ENCODE measurements around the gene EFS. TPM values are rescaled to one million over a fixed set of nuclear protein-coding genes. Genes with fewer than 3 reads are reported as not detected.

EFS gene
- total and polyA plus RNA-seq, 10 of the 15 experiments (the other 5 are each of a cell fraction or from before 2014, with no cell fraction given), result 0.08 TPM; not detected in 9

GRCh38 chr14:23375527-23376251 lies 10.7 kb upstream of the EFS start:
- CTCF ChIA-PET, result interaction anchor here (2.4 to 5.7 kb wide), 2 partner anchors 110 to 255 kb away, joined by 6 to 52 read pairs; no protein-coding TSS in a partner anchor
- Histone ChIP-seq H3K9ac (ENCODE audit: control insufficient read depth, insufficient read depth, low read length) (no peak overlapping the region), H2AFZ (ENCODE audit: control insufficient read depth, low read depth, low read length) (no peak overlapping the region), H3K4me2 (ENCODE audit: control insufficient read depth, insufficient read depth) (no peak overlapping the region), H3K27me3 (replicated peaks in 1 of 2; ENCODE audit: control insufficient read depth in 2 of 2, insufficient read depth in 2 of 2, low read length in 1 of 2) (no peaks in the 10 kb centered on the region; a peak in 1 of 4 replicates), H3K4me3 (no peak overlapping the region), H3K4me1 (ENCODE audit: control insufficient read depth, insufficient read depth, low read length) (no peaks in the 10 kb centered on the region), H3K9me3 (replicated peaks; ENCODE audit: control insufficient read depth, insufficient read depth, low read length) (no peaks in the 10 kb centered on the region), H3K27ac (ENCODE audit: control insufficient read depth, insufficient read depth) (no peak overlapping the region), H3K79me2 (ENCODE audit: control insufficient read depth, insufficient read depth, low read length) (no peaks in the 10 kb centered on the region), H4K20me1 (ENCODE audit: control insufficient read depth, insufficient read depth) (no peaks in the 10 kb centered on the region), H3K36me3 (ENCODE audit: control insufficient read depth in 2 of 2, insufficient read depth in 2 of 2, low read length in 1 of 2) (no peaks in the 10 kb centered on the region)
- POLR2A ChIA-PET, result no interaction called here
- no peak for TF ChIP-seq BHLHE40 (IDR thresholded peaks at IDR 0.05; ENCODE audit: borderline replicate concordance in 1 of 2, low read depth in 2 of 2, low read length in 1 of 2)
- SMC1A ChIA-PET (ENCODE audit: uncharacterized antibody, unreplicated experiment), result no interaction called here
- ATAC-seq (no peak), DNase-seq (ENCODE audit: low read depth, low spot score) (no peak), FAIRE-seq (no peak)
- in situ Hi-C loops (cut with MboI) (no loop called here), intact Hi-C loops (cut with micrococcal nuclease; ENCODE audit: unreplicated experiment) (no loop called here)
- WGBS (ENCODE audit: insufficient coverage, insufficient replicate concordance, low lambda C conversion rate, missing lambda C conversion rate), result 60% methylated on average over 21 of the region's 21 CpGs
- no TSS peak for BruUV-seq (replicated peaks)
- RAD21 ChIA-PET (ENCODE audit: unreplicated experiment), result no interaction called here

- TF ChIP-seq ZNF24 (IDR thresholded peaks at IDR 0.05), result no peak
- TF ChIP-seq TCF12 (IDR thresholded peaks at IDR 0.05; ENCODE audit: low read depth, low read length), result no peak
- TF ChIP-seq DPF2 (IDR thresholded peaks at IDR 0.05), result no peak
- no peak for TF ChIP-seq NR2C1 (IDR thresholded peaks at IDR 0.05)
- no peak for TF ChIP-seq JUND (IDR thresholded peaks at IDR 0.05; ENCODE audit: low read depth, low read length)
- TF ChIP-seq ZBTB33 (IDR thresholded peaks at IDR 0.05), result no peak
- TF ChIP-seq RFX5 (IDR thresholded peaks at IDR 0.05; ENCODE audit: low read depth, low read length), result no peak
- 0% methylated on average over 3 of the region's 3 CpGs for WGBS (ENCODE audit: insufficient coverage, insufficient replicate concordance, low lambda C conversion rate, missing lambda C conversion rate)
- ATAC-seq, result no peak
- Histone ChIP-seq H3K9me3 (replicated peaks; ENCODE audit: control insufficient read depth, insufficient read depth, low read length) (no peaks in the 10 kb centered on the region), H3K4me1 (ENCODE audit: control insufficient read depth, insufficient read depth, low read length) (no peaks in the 10 kb centered on the region), H3K9ac (ENCODE audit: control insufficient read depth, insufficient read depth, low read length) (no peak overlapping the region), H3K4me3 (no peak overlapping the region), H3K27me3 (replicated peaks in 1 of 2; ENCODE audit: control insufficient read depth in 2 of 2, insufficient read depth in 2 of 2, low read length in 1 of 2) (no peaks in the 10 kb centered on the region; a peak in 1 of 4 replicates), H3K27ac (ENCODE audit: control insufficient read depth, insufficient read depth) (no peak overlapping the region), H3K36me3 (ENCODE audit: control insufficient read depth in 2 of 2, insufficient read depth in 2 of 2, low read length in 1 of 2) (no peaks in the 10 kb centered on the region), H3K79me2 (ENCODE audit: control insufficient read depth, insufficient read depth, low read length) (no peaks in the 10 kb centered on the region), H4K20me1 (ENCODE audit: control insufficient read depth, insufficient read depth) (no peaks in the 10 kb centered on the region), H3K4me2 (ENCODE audit: control insufficient read depth, insufficient read depth) (no peak overlapping the region), H2AFZ (ENCODE audit: control insufficient read depth, low read depth, low read length) (no peak overlapping the region)
- ChIA-PET CTCF (no interaction called here), RAD21 (ENCODE audit: unreplicated experiment) (no interaction called here), POLR2A (no interaction called here), SMC1A (ENCODE audit: uncharacterized antibody, unreplicated experiment) (no interaction called here)
- intact Hi-C loops (cut with micrococcal nuclease; ENCODE audit: unreplicated experiment) (no loop called here), in situ Hi-C loops (cut with MboI) (no loop called here)
- no peak for FAIRE-seq
- no peak for DNase-seq (ENCODE audit: low read depth, low spot score)
- BruUV-seq (replicated peaks), result no TSS peak
These were observed 8.1 kb upstream of the EFS start for GRCh38 chr14:23373041-23373440.
